Astrocyte (in vitro differentiated cells and primary cell): ENCODE data around the gene LRRC73. TPM values are rescaled to one million over a fixed set of nuclear protein-coding genes. Genes with fewer than 3 reads are reported as not detected.

ENCODE experiments used
- DNase-seq: peaks from one replicate; pipeline ENCODE4 v3.0.0-alpha.2; 2010; ENCODE audit warnings: low read depth
- FAIRE-seq: peaks from 2 replicates; lab custom pipeline; 2011; peaks lifted over from hg19 to GRCh38; lab: Jason Lieb, UNC
- H2AFZ ChIP-seq: 2 replicates; pipeline ENCODE4 v1.6.0; 2012; ENCODE audit warnings: low read depth, low read length, inconsistent platforms
- H3K27ac ChIP-seq: 2 replicates; pipeline ENCODE4 v1.5.1; 2011; ENCODE audit warnings: low read depth, low read length, inconsistent platforms
- H3K27me3 ChIP-seq: 2 replicates; pipeline ENCODE4 v1.6.0; 2011; ENCODE audit warnings: low read length, inconsistent platforms; ENCODE audit not compliant: insufficient read depth
- H3K36me3 ChIP-seq: 2 replicates; pipeline ENCODE4 v1.5.1; 2011; ENCODE audit warnings: low read length, inconsistent platforms; ENCODE audit not compliant: insufficient read depth
- H3K4me1 ChIP-seq: 2 replicates; pipeline ENCODE4 v1.5.1; 2011; ENCODE audit warnings: low read length, inconsistent platforms; ENCODE audit not compliant: insufficient read depth
- H3K4me2 ChIP-seq: 2 replicates; pipeline ENCODE4 v1.6.0; 2012; ENCODE audit warnings: low read length, inconsistent platforms
- H3K4me3 ChIP-seq: 2 replicates; pipeline ENCODE4 v1.5.1; 2011; ENCODE audit warnings: low read depth, mild to moderate bottlenecking, low read length, inconsistent platforms; ENCODE audit not compliant: insufficient read depth
- H3K79me2 ChIP-seq: 2 replicates; pipeline ENCODE4 v1.6.0; 2012; ENCODE audit warnings: mild to moderate bottlenecking, low read length, inconsistent platforms; ENCODE audit not compliant: insufficient read depth
- H3K9ac ChIP-seq: 2 replicates; pipeline ENCODE4 v1.6.0; 2012; ENCODE audit warnings: mild to moderate bottlenecking, low read length, inconsistent platforms
- H3K9me3 ChIP-seq: 2 replicates; pipeline ENCODE4 v1.5.1; 2012; ENCODE audit warnings: low read depth, mild to moderate bottlenecking, low read length, inconsistent platforms; ENCODE audit not compliant: insufficient read depth
- H4K20me1 ChIP-seq: 2 replicates; pipeline ENCODE4 v1.6.0; 2012; ENCODE audit warnings: low read length, inconsistent platforms; ENCODE audit not compliant: insufficient read depth
- H3K27ac Mint-ChIP-seq: one replicate; pipeline ENCODE4 v1.8.0; 2021; ENCODE audit warnings: mild to moderate bottlenecking, mixed read lengths; ENCODE audit not compliant: unreplicated experiment
- H3K27me3 Mint-ChIP-seq: one replicate; pipeline ENCODE4 v1.8.0; 2021; ENCODE audit warnings: low read depth, mixed read lengths; ENCODE audit not compliant: unreplicated experiment
- H3K36me3 Mint-ChIP-seq: one replicate; pipeline ENCODE4 v1.8.0; 2021; ENCODE audit warnings: low read depth, mixed read lengths; ENCODE audit not compliant: unreplicated experiment
- H3K4me1 Mint-ChIP-seq: one replicate; pipeline ENCODE4 v1.8.0; 2021; ENCODE audit warnings: low read depth, mixed read lengths; ENCODE audit not compliant: unreplicated experiment
- H3K4me3 Mint-ChIP-seq: one replicate; pipeline ENCODE4 v1.8.0; 2021; ENCODE audit warnings: mild to moderate bottlenecking, moderate library complexity, mixed read lengths; ENCODE audit not compliant: unreplicated experiment
- H3K9me3 Mint-ChIP-seq: one replicate; pipeline ENCODE4 v1.8.0; 2021; ENCODE audit warnings: mild to moderate bottlenecking, mixed read lengths; ENCODE audit not compliant: unreplicated experiment
- CTCF ChIP-seq: IDR thresholded peaks from 2 replicates; pipeline ENCODE4 v1.5.1; 2011; ENCODE audit warnings: low read depth, mild to moderate bottlenecking, inconsistent platforms, low read length, moderate library complexity; ENCODE audit not compliant: insufficient read depth
- EZH2 ChIP-seq: IDR thresholded peaks from 2 replicates; pipeline ENCODE4 v1.6.1; 2012; ENCODE audit warnings: mild to moderate bottlenecking, low read length, inconsistent platforms; ENCODE audit not compliant: insufficient read depth
- total RNA-seq: library from RNA; stranded (reverse); gene quantifications from 2 replicates; pipeline ENCODE4 v1.2.1, GENCODE V29; 2021

The LRRC73 gene
- total RNA-seq, 1 donor from 2014 or later: 0.30 TPM

GRCh38 chr6:43464337-43464736 lies 45.8 kb downstream of the LRRC73 start:
- H3K4me1 Mint-ChIP-seq: no peaks in the 10 kb centered on the region
- no peak overlapping the region for H3K4me3 Mint-ChIP-seq
- H3K27ac Mint-ChIP-seq: no peak overlapping the region
- H3K36me3 Mint-ChIP-seq: no peaks in the 10 kb centered on the region
- Histone ChIP-seq H3K27ac (no peak overlapping the region), H3K9me3 (no peaks in the 10 kb centered on the region), H4K20me1 (no peaks in the 10 kb centered on the region), H3K27me3 (peaks cover 18% of the 10 kb centered on the region), H3K79me2 (no peaks in the 10 kb centered on the region), H3K36me3 (no peaks in the 10 kb centered on the region), H3K9ac (no peak overlapping the region), H3K4me2 (no peak overlapping the region), H3K4me3 (no peak overlapping the region), H3K4me1 (no peaks in the 10 kb centered on the region), H2AFZ (no peak overlapping the region)
- peaks cover 48% of the 10 kb centered on the region for H3K27me3 Mint-ChIP-seq
- H3K9me3 Mint-ChIP-seq: no peaks in the 10 kb centered on the region
- FAIRE-seq: no peak
- TF ChIP-seq CTCF: no peak
- TF ChIP-seq EZH2: no peak
- DNase-seq: no peak

DNA sequence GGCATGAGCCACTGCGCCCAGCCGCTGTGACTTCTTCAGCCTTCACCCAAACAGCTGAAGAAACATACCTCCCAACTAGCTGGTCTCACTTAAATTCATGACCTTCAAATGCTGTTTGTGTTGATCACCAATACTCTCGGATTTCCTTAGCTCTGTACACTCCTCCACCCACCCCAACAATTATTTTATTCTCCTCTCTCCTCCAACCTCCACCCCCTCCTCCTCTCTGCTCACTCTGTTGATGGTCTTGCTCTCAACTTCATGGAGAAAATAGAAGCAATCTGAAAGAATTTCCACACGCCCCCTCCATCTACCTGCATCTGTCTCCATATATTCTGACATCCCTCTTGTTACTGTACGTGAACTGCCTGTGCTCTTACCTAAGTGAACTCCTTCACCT lies 48.2 kb downstream of the LRRC73 start:
- H3K4me1 Mint-ChIP-seq: no peaks in the 10 kb centered on the region
- H3K36me3 Mint-ChIP-seq: no peaks in the 10 kb centered on the region
- DNase-seq (no peak), FAIRE-seq (no peak)
- no peaks in the 10 kb centered on the region for H3K4me1 ChIP-seq
- no peaks in the 10 kb centered on the region for H3K79me2 ChIP-seq
- H3K36me3 ChIP-seq: no peaks in the 10 kb centered on the region
- H3K27me3 Mint-ChIP-seq: peaks cover 41% of the 10 kb centered on the region
- no peak overlapping the region for H3K9ac ChIP-seq
- H3K9me3 ChIP-seq: no peaks in the 10 kb centered on the region
- H3K27me3 ChIP-seq: peaks cover 9% of the 10 kb centered on the region
- no peak overlapping the region for H3K27ac ChIP-seq
- H3K4me3 Mint-ChIP-seq: no peak overlapping the region
- TF ChIP-seq CTCF (no peak), EZH2 (no peak)
- H2AFZ ChIP-seq: no peak overlapping the region
- no peak overlapping the region for H3K4me2 ChIP-seq
- H3K4me3 ChIP-seq: no peak overlapping the region
- H3K9me3 Mint-ChIP-seq: no peaks in the 10 kb centered on the region
- no peaks in the 10 kb centered on the region for H4K20me1 ChIP-seq
- H3K27ac Mint-ChIP-seq: no peak overlapping the region

DNA sequence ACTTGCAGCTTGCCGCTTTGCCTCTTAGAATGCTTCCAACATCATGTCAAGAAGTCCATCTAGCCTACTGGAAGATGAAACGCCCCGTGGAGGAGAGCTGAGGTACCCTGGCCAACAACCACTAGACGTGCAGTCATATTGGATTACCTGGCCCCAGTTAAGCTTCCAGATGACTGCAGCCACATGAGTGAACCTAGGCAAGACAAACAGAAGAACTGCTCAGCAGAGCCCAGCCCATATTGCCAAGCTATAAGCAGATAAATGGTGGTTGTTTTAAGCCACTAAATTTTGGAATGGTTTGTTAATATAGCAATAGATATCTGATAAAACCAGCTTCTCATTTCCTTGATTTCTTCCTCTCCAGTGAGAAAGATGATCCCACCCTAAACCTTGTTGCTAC lies 50.1 kb downstream of the LRRC73 start:
- peaks cover 44% of the 10 kb centered on the region for H3K27me3 Mint-ChIP-seq
- no peak overlapping the region for H3K4me3 ChIP-seq
- no peak overlapping the region for H3K27ac Mint-ChIP-seq

More for the DNA sequence above, 50.1 kb downstream of the LRRC73 start:
- Histone ChIP-seq H3K4me1 (no peaks in the 10 kb centered on the region), H3K9me3 (peaks cover 2% of the 10 kb centered on the region), H3K79me2 (no peaks in the 10 kb centered on the region), H3K27ac (no peak overlapping the region), H3K9ac (no peak overlapping the region), H3K27me3 (peaks cover 19% of the 10 kb centered on the region), H2AFZ (no peak overlapping the region), H4K20me1 (no peaks in the 10 kb centered on the region), H3K4me2 (no peak overlapping the region), H3K36me3 (no peaks in the 10 kb centered on the region)
- FAIRE-seq (no peak), DNase-seq (no peak)
- no peaks in the 10 kb centered on the region for H3K9me3 Mint-ChIP-seq
- TF ChIP-seq CTCF (no peak), EZH2 (no peak)
- H3K4me3 Mint-ChIP-seq: no peak overlapping the region
- H3K4me1 Mint-ChIP-seq: no peaks in the 10 kb centered on the region
- H3K36me3 Mint-ChIP-seq: no peaks in the 10 kb centered on the region
